Endodermal cell (in vitro differentiated cells): ENCODE data around the gene KYNU. TPM values are rescaled to one million over a fixed set of nuclear protein-coding genes. Genes with fewer than 3 reads are reported as not detected.

ENCODE experiments used
- DNase-seq: peaks from one replicate; pipeline ENCODE4 v3.0.0-alpha.2; 2017
- H3K27ac ChIP-seq: 2 replicates; pipeline ENCODE4 v1.5.1; 2013; ENCODE audit warnings: mild to moderate bottlenecking, low read depth, low read length, moderate library complexity
- H3K27me3 ChIP-seq: 2 replicates; pipeline ENCODE4 v1.6.1; 2013; ENCODE audit warnings: mild to moderate bottlenecking, low read length, moderate library complexity; ENCODE audit not compliant: insufficient read depth, control insufficient read depth, poor library complexity, severe bottlenecking
- H3K36me3 ChIP-seq: 2 replicates; pipeline ENCODE4 v1.7.0; 2013; ENCODE audit warnings: mild to moderate bottlenecking, low read length, moderate library complexity; ENCODE audit not compliant: control insufficient read depth, insufficient read depth
- H3K4me1 ChIP-seq: one replicate; pipeline ENCODE4 v1.7.0; 2013; ENCODE audit warnings: low read length; ENCODE audit not compliant: control insufficient read depth, insufficient read depth
- H3K4me3 ChIP-seq: 2 replicates; pipeline ENCODE4 v1.5.1; 2013; ENCODE audit warnings: mild to moderate bottlenecking, low read length, moderate library complexity
- H3K9ac ChIP-seq: 2 replicates; pipeline ENCODE4 v1.6.1; 2013; ENCODE audit warnings: mild to moderate bottlenecking, low read length, moderate library complexity; ENCODE audit not compliant: poor library complexity, severe bottlenecking; ENCODE audit errors: extremely low read depth
- H3K9me3 ChIP-seq: 2 replicates; pipeline ENCODE4 v1.6.1; 2013; ENCODE audit warnings: mild to moderate bottlenecking, low read length, moderate library complexity; ENCODE audit not compliant: control insufficient read depth
- H3K27ac Mint-ChIP-seq: 2 replicates; pipeline ENCODE4 v1.8.0; 2020; ENCODE audit warnings: mixed read lengths
- H3K27me3 Mint-ChIP-seq: 2 replicates; pipeline ENCODE4 v1.8.0; 2021; ENCODE audit warnings: mild to moderate bottlenecking, mixed read lengths; ENCODE audit not compliant: insufficient read depth
- H3K36me3 Mint-ChIP-seq: 2 replicates; pipeline ENCODE4 v1.8.0; 2020; ENCODE audit warnings: low read depth, mixed read lengths
- H3K4me1 Mint-ChIP-seq: 2 replicates; pipeline ENCODE4 v1.8.0; 2020; ENCODE audit warnings: mixed read lengths
- H3K4me3 Mint-ChIP-seq: 2 replicates; pipeline ENCODE4 v1.8.0; 2020; ENCODE audit warnings: mild to moderate bottlenecking, moderate library complexity, mixed read lengths
- H3K9me3 Mint-ChIP-seq: 2 replicates; pipeline ENCODE4 v1.8.0; 2020; ENCODE audit warnings: mild to moderate bottlenecking, mixed read lengths
- WGBS, 2 experiments: methylation state at CpG; one replicate each; pipeline versions ENCODE4 v1.1.5 to v1.1.7; 2013; ENCODE audit warnings: missing lambda C conversion rate in 2 of 2, mixed read lengths in 1 of 2; ENCODE audit not compliant: insufficient coverage in 1 of 2, insufficient read length in 1 of 2; 5-methylcytosine and 5-hydroxymethylcytosine counted together
- total RNA-seq, 2 donors: library from RNA; stranded (reverse); fragmentation: NEBNext Ultra II Directional in 1 of 2; extraction: Animal tissue kit (Norgen Biotek cat#: 25700) in 1 of 2; gene quantifications; 2 replicates in 1 of 2; 3 replicates in 1 of 2; pipeline ENCODE4 v1.2.1, GENCODE V29; 2021
- TF ChIP-seq, protein P1 (sequence below): fragments of 200-600 bp; sonication (generic); conservative IDR thresholded peaks from 2 replicates; pipeline ENCODE4 v1.5.0; 2021; ENCODE audit warnings: antibody characterized with exemption, mild to moderate bottlenecking

The KYNU gene
- total RNA-seq, 2 donors from 2014 or later, result 1.2 to 4.2 TPM

DNA sequence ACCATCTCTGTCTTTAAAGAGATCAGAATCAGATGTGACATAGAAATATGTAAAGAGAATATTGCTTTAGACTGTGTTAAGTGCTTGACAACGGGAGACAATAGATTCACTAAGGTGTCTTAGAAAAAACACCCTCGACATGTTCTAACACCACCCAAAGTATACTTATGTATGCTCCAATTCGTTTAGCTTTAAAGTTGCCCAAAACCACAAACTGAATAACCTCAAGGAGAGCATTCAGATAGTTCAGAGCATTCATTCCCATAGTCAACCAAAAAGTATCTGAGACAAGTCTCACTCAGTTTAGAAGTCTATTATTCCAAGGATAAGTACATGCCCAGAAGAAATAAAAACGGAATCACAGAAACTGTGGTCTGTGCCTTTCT, 96.4 kb downstream of the KYNU start:
- Histone ChIP-seq H3K27me3 (no peaks in the 10 kb centered on the region), H3K36me3 (no peaks in the 10 kb centered on the region), H3K27ac (peak overlapping the region; percentile 71), H3K4me3 (no peak overlapping the region), H3K4me1 (peaks cover 3% of the 10 kb centered on the region), H3K9me3 (no peaks in the 10 kb centered on the region), H3K9ac (no peak overlapping the region)
- TF ChIP-seq, protein P1, sequence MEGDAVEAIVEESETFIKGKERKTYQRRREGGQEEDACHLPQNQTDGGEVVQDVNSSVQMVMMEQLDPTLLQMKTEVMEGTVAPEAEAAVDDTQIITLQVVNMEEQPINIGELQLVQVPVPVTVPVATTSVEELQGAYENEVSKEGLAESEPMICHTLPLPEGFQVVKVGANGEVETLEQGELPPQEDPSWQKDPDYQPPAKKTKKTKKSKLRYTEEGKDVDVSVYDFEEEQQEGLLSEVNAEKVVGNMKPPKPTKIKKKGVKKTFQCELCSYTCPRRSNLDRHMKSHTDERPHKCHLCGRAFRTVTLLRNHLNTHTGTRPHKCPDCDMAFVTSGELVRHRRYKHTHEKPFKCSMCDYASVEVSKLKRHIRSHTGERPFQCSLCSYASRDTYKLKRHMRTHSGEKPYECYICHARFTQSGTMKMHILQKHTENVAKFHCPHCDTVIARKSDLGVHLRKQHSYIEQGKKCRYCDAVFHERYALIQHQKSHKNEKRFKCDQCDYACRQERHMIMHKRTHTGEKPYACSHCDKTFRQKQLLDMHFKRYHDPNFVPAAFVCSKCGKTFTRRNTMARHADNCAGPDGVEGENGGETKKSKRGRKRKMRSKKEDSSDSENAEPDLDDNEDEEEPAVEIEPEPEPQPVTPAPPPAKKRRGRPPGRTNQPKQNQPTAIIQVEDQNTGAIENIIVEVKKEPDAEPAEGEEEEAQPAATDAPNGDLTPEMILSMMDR, result no peak
- H3K4me3 Mint-ChIP-seq, result no peak overlapping the region
- 50 to 53% methylated on average over 1 to 4 of the region's 4 CpGs for WGBS, 2 experiments
- H3K9me3 Mint-ChIP-seq, result no peaks in the 10 kb centered on the region
- H3K36me3 Mint-ChIP-seq, result no peaks in the 10 kb centered on the region
- peak overlapping the region; percentile 80 for H3K27ac Mint-ChIP-seq
- H3K4me1 Mint-ChIP-seq, result peaks cover 27% of the 10 kb centered on the region
- no peak for DNase-seq
- H3K27me3 Mint-ChIP-seq, result no peaks in the 10 kb centered on the region

DNA sequence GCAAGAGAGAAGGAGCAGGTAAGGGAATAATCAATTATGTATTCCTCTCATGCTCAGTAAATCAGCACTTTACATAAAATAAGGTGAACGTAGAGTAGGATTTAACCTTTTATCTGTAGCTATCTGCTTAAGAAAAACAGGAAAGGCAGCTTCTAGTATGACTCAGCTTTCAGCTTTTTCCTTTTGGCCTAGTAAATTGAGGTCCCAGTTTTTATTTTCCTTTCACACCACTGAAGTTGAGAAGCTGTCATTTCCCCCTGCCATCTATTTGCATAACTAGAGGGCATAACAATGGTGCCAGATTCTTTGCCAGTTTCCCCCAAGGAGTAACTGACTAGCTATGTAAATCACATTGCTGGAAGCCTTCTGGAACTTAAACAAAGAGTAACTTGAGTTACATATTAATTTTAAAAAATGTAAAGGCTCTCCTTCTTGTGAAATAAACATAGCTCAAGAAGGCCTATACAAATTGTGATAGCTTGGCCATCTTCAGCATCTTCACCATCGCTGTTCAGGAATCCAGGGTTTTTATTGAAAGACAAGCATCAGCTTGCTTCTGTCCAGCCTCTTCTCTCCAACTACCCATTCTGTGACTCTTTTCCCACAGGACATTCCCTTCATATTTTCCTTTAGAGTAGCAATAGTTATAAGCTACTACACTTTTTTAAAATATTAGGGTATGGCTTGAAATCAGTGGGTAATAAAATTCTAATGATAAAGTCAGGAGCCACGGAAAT, 97.0 kb downstream of the KYNU start:
- Mint-ChIP-seq H3K27me3 (no peaks in the 10 kb centered on the region), H3K4me1 (peaks cover 29% of the 10 kb centered on the region), H3K36me3 (no peaks in the 10 kb centered on the region), H3K9me3 (no peaks in the 10 kb centered on the region), H3K27ac (peak overlapping the region; percentile 80), H3K4me3 (no peak overlapping the region)
- Histone ChIP-seq H3K9ac (no peak overlapping the region), H3K4me1 (peaks cover 3% of the 10 kb centered on the region), H3K36me3 (no peaks in the 10 kb centered on the region), H3K9me3 (no peaks in the 10 kb centered on the region), H3K27ac (peak overlapping the region; percentile 71), H3K27me3 (no peaks in the 10 kb centered on the region), H3K4me3 (no peak overlapping the region)
- 51 to 60% methylated on average over 2 to 3 of the region's 3 CpGs for WGBS, 2 experiments
- peak; percentile 57 for DNase-seq
- TF ChIP-seq, protein P1, result no peak

DNA sequence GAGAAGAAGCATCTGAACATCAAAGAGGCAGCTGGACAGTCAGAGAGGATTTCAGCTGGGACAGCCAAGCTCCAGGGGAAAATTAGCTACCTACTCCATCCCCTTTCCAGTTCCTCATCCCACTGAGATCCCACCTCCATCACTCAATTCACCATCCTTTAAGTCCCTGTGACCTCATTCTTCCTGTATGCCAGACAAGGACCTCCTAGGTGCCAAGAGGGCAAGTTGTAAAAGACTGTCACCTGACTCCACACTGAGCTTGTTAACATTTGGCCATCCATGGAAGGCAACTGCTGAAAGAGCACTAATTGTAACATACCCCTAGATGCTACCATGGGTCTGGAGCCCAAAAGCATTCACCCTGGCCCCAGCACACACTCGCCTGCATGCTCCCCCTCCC, 97.8 kb downstream of the KYNU start:
- 88% methylated on average over 1 of the region's 1 CpG; no CpG with 5 or more reads in 1 of the 2 experiments for WGBS, 2 experiments
- H3K27me3 ChIP-seq, result no peaks in the 10 kb centered on the region
- H3K9me3 ChIP-seq, result no peaks in the 10 kb centered on the region
- H3K4me3 ChIP-seq, result no peak overlapping the region
- H3K36me3 ChIP-seq, result no peaks in the 10 kb centered on the region
- no peak for DNase-seq
- no peak overlapping the region for H3K9ac ChIP-seq
- peaks cover 3% of the 10 kb centered on the region for H3K4me1 ChIP-seq
- Mint-ChIP-seq H3K27ac (peak overlapping the region; percentile 32), H3K27me3 (no peaks in the 10 kb centered on the region), H3K9me3 (no peaks in the 10 kb centered on the region), H3K4me1 (peaks cover 32% of the 10 kb centered on the region), H3K36me3 (no peaks in the 10 kb centered on the region), H3K4me3 (no peak overlapping the region)
- TF ChIP-seq, protein P1, result no peak
- no peak overlapping the region for H3K27ac ChIP-seq
